ENCODE data around the gene SPRED1. TPM values are rescaled to one million over a fixed set of nuclear protein-coding genes. Genes with fewer than 3 reads are reported as not detected.

The SPRED1 gene
- total RNA-seq, 1 donor: 32.6 TPM

DNA sequence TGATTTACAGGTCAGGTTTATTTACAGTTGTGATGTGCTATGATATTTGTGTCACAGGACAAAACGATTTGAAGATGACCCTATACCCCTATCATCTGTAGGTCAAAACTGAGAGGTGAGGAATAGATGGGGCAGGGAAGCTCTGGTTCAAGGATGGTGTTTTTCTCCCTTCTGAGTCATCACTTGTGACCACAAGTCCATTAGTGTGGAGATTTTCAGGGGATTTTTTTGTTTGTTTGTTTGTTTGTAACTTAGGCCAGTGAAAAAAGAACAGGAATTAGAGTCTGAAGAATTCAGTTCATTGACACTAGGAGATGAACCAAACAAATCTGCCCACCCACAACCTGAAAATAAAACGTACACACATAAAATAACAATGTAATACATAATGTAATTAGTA lies 138.6 kb downstream of the SPRED1 start:
- no peaks in the 10 kb centered on the region for H3K27me3 ChIP-seq (ENCODE audit: insufficient read depth, low read length)
- no peaks in the 10 kb centered on the region for H3K4me1 ChIP-seq (ENCODE audit: insufficient read depth, low read length)
- H3K79me2 ChIP-seq (ENCODE audit: insufficient read depth, low read length): no peaks in the 10 kb centered on the region
- no peak overlapping the region for H3K4me2 ChIP-seq (ENCODE audit: insufficient read depth, low read length)
- TF ChIP-seq, protein P1, sequence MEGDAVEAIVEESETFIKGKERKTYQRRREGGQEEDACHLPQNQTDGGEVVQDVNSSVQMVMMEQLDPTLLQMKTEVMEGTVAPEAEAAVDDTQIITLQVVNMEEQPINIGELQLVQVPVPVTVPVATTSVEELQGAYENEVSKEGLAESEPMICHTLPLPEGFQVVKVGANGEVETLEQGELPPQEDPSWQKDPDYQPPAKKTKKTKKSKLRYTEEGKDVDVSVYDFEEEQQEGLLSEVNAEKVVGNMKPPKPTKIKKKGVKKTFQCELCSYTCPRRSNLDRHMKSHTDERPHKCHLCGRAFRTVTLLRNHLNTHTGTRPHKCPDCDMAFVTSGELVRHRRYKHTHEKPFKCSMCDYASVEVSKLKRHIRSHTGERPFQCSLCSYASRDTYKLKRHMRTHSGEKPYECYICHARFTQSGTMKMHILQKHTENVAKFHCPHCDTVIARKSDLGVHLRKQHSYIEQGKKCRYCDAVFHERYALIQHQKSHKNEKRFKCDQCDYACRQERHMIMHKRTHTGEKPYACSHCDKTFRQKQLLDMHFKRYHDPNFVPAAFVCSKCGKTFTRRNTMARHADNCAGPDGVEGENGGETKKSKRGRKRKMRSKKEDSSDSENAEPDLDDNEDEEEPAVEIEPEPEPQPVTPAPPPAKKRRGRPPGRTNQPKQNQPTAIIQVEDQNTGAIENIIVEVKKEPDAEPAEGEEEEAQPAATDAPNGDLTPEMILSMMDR (IDR thresholded peaks at IDR 0.05; ENCODE audit: extremely low read depth, low read depth, low read length): no peak
- H3K4me3 ChIP-seq (ENCODE audit: insufficient read depth, low read length): no peak overlapping the region
- H4K20me1 ChIP-seq (ENCODE audit: insufficient read depth, low read length): no peaks in the 10 kb centered on the region
- H3K27ac ChIP-seq (ENCODE audit: low read depth, low read length): no peak overlapping the region
- H3K36me3 ChIP-seq (ENCODE audit: insufficient read depth, low read length): no peaks in the 10 kb centered on the region
- no peak overlapping the region for H2AFZ ChIP-seq (ENCODE audit: low read length)
- H3K9me3 ChIP-seq (ENCODE audit: low read depth, low read length): no peaks in the 10 kb centered on the region
- no peak for DNase-seq (ENCODE audit: insufficient read length, low spot score, missing footprints)

DNA sequence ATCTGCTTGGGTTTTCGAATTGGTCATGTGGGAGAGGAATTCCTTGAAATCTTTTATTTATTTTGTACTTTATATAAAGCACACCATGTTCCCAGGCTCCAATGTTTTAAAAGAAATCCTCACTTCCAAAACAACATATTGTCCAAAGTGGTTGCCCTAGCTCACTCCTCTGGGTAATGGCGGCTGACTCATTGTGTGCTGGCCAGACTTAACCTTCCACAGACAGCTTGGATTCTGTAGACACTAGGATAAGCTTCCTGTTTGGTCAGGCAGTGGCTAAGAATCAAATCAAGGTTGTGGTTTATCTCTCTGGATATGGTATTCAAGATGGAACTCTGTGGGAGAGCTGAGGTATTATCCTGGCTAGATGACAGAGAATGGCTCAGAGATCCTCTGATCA lies 145.5 kb downstream of the SPRED1 start:
- Histone ChIP-seq H3K4me3 (ENCODE audit: insufficient read depth, low read length) (no peak overlapping the region), H3K27me3 (ENCODE audit: insufficient read depth, low read length) (no peaks in the 10 kb centered on the region), H3K79me2 (ENCODE audit: insufficient read depth, low read length) (no peaks in the 10 kb centered on the region), H2AFZ (ENCODE audit: low read length) (no peak overlapping the region), H3K4me1 (ENCODE audit: insufficient read depth, low read length) (peaks cover 25% of the 10 kb centered on the region), H3K27ac (ENCODE audit: low read depth, low read length) (peak overlapping the region; percentile 36), H4K20me1 (ENCODE audit: insufficient read depth, low read length) (no peaks in the 10 kb centered on the region), H3K4me2 (ENCODE audit: insufficient read depth, low read length) (peak overlapping the region; percentile 31), H3K36me3 (ENCODE audit: insufficient read depth, low read length) (no peaks in the 10 kb centered on the region), H3K9me3 (ENCODE audit: low read depth, low read length) (no peaks in the 10 kb centered on the region)
- DNase-seq (ENCODE audit: insufficient read length, low spot score, missing footprints): peak; percentile 89
- TF ChIP-seq, protein P1 (IDR thresholded peaks at IDR 0.05; ENCODE audit: extremely low read depth, low read depth, low read length): no peak

DNA sequence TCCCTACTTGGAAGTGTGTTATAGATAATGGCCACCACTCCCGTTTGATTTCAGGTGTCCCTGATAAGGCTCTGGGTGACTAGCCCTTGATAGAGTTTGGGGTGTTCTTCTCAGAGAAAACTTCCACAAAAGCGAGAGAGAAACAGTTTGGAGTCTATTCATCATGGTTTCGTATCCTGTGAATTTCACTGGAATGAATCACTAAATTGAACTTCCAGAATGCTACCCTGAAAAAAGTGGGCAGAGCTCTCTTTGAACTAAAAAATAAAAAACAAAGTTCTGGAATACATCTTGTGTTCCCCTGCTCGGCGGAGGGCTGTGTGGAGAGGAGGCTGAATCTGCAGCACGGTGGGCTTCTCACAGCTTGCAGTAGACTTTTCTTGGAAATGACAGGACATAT lies 148.5 kb downstream of the SPRED1 start:
- Histone ChIP-seq H3K4me3 (ENCODE audit: insufficient read depth, low read length) (peak overlapping the region; percentile 3), H3K79me2 (ENCODE audit: insufficient read depth, low read length) (no peaks in the 10 kb centered on the region), H3K27me3 (ENCODE audit: insufficient read depth, low read length) (no peaks in the 10 kb centered on the region), H2AFZ (ENCODE audit: low read length) (peak overlapping the region; percentile 58), H3K36me3 (ENCODE audit: insufficient read depth, low read length) (no peaks in the 10 kb centered on the region), H3K4me1 (ENCODE audit: insufficient read depth, low read length) (peaks cover 25% of the 10 kb centered on the region), H4K20me1 (ENCODE audit: insufficient read depth, low read length) (no peaks in the 10 kb centered on the region), H3K4me2 (ENCODE audit: insufficient read depth, low read length) (peak overlapping the region; percentile 66), H3K9me3 (ENCODE audit: low read depth, low read length) (no peaks in the 10 kb centered on the region), H3K27ac (ENCODE audit: low read depth, low read length) (peak overlapping the region; percentile 45)
- no peak for DNase-seq (ENCODE audit: insufficient read length, low spot score, missing footprints)
- TF ChIP-seq, protein P1 (IDR thresholded peaks at IDR 0.05; ENCODE audit: extremely low read depth, low read depth, low read length): no peak

DNA sequence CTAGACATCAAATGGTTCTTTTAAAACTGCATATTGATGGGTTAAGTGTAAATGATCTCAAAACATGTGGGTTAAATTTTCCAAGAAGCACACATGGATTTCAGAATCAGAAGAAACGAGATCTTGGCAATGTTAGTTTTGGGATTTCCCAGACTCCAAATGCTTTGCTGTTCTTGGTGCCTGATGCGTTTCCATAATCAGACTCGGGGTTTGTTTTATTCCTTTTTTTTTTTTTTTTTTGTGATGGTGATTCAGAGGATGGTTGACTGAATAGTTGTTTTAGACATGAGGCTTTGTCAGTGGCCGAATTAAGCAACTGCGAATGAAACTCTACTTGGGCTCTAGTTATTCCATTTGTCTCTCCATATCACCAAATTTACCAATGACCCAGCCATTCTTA lies 149.1 kb downstream of the SPRED1 start:
- TF ChIP-seq, protein P1 (IDR thresholded peaks at IDR 0.05; ENCODE audit: extremely low read depth, low read depth, low read length): no peak
- peak overlapping the region; percentile 58 for H2AFZ ChIP-seq (ENCODE audit: low read length)
- DNase-seq (ENCODE audit: insufficient read length, low spot score, missing footprints): no peak
- no peaks in the 10 kb centered on the region for H3K27me3 ChIP-seq (ENCODE audit: insufficient read depth, low read length)
- H3K9me3 ChIP-seq (ENCODE audit: low read depth, low read length): no peaks in the 10 kb centered on the region
- no peaks in the 10 kb centered on the region for H3K79me2 ChIP-seq (ENCODE audit: insufficient read depth, low read length)
- H4K20me1 ChIP-seq (ENCODE audit: insufficient read depth, low read length): no peaks in the 10 kb centered on the region
- H3K4me3 ChIP-seq (ENCODE audit: insufficient read depth, low read length): no peak overlapping the region
- H3K4me2 ChIP-seq (ENCODE audit: insufficient read depth, low read length): peak overlapping the region; percentile 66
- H3K27ac ChIP-seq (ENCODE audit: low read depth, low read length): peak overlapping the region; percentile 40
- no peaks in the 10 kb centered on the region for H3K36me3 ChIP-seq (ENCODE audit: insufficient read depth, low read length)
- peaks cover 25% of the 10 kb centered on the region for H3K4me1 ChIP-seq (ENCODE audit: insufficient read depth, low read length)

Data from osteoblast (primary cell).